ENCODE measurements around the gene TMCO4.

The TMCO4 gene

DNA sequence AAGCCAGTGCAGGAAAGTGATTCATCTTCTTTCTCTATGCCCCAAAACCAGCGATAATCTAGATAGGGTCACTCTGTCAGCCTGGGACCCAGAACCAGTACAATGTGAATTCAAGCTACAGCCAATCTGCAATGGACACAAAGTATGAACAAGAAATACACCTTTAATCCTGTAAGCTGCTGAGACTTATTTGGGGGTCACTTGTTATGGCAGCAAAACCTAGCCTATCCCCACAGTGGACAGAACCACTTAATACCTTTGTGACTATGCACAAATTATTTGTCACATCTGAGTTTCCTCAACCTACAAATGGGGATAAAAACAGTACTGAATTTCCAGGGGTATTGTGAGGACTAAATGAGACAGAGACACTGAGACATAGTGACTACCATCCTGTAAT is 50.0 kb downstream of the TMCO4 start:
- DNase-seq (ENCODE audit: low read depth in 2 of 2): no peak

DNA sequence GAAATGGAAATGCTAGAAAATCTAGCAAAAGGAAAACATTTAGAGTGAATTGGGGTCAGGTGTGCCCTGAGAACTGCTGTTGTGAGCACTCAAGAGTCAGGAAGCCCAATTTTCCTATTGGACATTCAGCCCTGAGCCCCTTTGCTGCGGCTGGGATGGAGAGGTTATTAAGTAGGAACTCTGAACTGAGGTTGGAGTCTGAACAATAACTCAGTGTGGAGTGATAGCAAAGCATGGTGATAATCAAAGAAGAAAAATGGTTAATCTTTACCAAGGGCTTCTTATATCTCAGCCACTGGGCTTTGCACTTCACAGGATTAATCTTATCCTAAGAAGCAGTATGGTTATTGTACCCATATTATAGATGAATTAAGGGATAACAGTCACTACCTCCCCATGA is 52.0 kb downstream of the TMCO4 start:
- no peak for DNase-seq (ENCODE audit: low read depth in 2 of 2)

DNA sequence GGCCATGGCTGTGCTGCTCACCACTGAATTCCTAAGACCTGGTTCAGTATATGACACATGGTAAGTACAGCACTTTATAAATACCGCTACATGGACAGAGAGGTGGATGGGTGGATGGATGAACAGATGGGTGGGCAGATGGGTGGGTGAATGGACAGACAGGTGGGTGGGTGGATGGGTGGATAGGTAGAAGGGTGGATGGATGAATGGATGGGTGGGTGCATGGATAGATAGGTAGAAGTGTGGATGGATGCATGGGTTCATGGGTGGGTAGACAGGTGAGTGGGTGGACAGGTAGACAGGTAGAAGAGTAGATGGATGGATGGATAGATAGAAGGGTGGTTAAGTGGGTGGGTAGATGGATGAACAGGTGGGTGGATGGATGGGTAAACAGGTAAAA is 54.8 kb downstream of the TMCO4 start:
- DNase-seq (ENCODE audit: low read depth in 2 of 2): no peak

DNA sequence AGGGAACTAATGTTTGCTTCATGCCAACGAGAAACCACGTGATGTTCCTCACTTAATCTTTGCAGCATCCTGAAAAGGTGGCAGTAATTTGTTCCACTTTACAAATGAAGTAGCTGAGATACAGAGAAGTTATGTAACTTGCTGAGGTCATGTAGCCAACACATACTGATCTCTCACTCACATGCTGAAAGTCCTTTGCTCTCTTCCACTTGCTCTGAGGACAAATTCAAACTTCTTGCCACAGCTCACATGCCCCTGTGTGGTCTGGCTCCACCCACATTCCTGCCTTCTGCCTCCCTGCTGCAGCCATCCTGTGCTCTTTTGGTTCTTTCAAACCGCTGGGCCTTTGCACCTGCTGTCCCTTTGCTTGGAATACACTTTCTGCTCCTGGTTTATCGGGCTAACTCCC is 55.4 kb downstream of the TMCO4 start:
- DNase-seq (ENCODE audit: low read depth in 2 of 2): no peak

DNA sequence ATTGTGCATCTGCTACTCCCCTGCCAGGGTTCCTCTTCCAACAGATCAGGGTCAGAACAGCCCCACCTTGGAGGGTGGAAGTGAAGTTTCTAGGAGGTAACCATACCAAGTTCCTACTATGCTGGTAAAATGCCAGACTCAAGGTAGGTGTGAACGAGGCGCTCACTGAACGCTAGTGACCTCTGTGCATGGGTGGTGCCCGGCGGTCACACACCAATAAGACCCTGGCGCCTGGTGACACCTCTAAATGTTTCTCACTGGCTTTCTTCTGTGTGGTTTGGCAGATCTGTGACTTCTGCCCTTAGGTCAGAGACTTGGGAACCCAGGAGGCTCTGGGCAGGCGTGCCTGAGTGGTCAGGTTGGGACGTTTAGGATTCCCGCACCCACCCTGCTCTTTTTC is 55.9 kb downstream of the TMCO4 start:
- no peak for DNase-seq (ENCODE audit: low read depth in 2 of 2)

DNA sequence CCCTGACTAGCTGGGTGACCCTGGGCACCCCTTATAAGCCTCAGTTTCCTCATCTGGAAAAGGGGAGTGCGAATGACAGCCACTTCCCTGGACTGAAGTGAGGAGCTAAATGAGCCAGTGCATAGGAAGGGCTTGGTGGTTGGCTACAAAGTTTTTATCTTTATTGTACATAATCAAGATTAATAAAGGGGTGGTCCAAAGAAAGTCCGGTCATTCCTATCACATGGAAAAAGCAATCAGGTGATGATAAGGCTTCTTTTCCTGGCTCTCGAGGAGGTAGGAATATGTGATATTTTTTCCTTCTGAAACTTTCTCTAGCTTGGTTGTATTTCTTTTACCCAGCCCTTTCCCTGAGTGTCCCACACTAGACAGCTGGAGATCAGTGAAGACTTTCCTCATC is 56.5 kb downstream of the TMCO4 start:
- DNase-seq (ENCODE audit: low read depth in 2 of 2): no peak

DNA sequence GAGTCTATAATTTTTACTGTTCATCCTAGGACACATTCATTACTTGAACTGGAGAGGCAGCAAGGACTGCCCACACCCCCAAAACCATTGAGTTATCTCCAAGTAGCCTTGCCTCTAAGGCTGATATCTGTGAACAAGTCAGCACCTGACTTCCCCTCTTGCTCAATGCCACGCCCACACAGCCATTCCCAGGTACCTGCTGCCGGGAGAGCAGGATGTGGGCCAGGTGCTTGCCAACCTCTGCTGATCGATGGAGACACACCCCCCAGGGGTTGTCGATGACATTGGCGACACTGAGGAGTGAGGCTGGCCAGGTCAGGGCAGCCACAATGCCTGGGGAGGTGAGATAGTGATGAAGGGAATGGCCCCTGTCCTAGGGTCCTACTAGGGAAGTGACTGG is 60.1 kb downstream of the TMCO4 start:
- no peak for DNase-seq (ENCODE audit: low read depth in 2 of 2)

DNA sequence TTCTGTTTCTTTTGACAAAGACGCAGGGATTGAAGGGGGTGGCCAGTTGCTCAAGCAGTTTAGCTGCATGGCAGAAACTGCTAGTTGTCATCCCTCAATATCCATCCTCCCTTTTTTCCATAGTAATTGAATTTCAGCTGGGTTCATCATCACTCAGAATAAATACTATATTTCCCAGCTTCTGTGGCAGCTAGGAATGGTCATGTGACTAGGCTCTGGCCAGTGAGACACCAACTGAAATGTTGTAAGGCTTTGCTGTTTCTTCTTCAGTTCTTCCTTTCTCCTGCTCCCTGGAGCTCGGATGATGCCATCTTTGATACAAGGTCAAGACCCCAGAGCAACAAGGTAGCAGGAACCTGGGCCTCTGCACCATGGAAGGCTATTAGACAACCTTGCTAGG is 61.0 kb downstream of the TMCO4 start:
- no peak for DNase-seq (ENCODE audit: low read depth in 2 of 2)

DNA sequence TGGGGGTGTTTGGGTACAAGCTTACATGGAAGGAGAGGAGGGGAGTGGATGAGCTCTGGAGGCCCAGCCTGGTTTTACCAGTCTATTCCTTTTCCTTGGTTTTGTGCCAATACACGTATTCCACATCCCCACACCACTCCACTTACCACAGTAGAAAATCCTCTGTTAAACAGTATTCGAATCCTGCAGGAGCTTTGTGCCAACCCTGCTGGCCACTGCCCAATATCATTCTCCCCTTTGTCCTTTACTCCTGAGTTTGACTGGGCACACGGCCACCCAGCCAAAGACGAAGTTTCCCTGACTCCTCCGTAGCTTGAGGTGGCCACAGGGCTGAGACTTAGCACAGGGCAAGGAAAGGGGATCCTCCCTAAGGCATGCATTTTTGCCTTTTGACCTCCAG is 61.6 kb downstream of the TMCO4 start:
- DNase-seq (ENCODE audit: low read depth in 2 of 2): no peak

DNA sequence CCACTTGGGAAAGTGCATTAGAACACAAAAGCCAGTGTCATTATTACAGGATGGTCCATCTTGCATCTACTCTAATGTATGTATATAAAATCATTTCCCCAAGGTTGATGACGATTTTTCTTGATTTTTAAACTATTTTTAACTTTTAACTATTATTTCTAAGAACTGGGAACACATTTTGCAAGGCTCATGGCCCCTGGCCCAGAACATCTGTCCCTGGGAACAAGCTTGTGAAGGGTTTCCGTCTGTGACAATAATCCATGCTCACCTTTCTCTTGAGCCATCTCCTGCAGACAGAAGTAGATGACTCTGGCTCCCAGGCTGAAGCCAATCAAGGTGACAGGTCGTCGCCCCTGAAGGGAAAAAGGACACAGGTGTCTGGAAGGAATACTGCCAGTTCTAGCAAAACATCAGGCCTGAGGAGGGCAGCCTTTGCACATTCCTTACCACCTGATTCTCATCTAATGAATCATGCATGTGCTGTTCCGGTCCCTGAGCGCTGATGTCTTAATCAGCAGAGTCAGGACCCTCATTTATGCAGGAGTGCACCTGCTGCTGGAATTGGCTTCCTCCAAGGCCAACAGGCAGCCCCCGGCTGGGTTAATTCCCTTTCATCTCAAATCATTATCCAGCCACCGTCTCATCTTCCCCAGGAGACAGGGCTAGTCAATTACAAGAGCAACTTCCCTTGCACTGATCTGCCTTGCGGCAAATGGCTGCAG is 62.5 kb downstream of the TMCO4 start:
- no peak for DNase-seq (ENCODE audit: low read depth in 2 of 2)

DNA sequence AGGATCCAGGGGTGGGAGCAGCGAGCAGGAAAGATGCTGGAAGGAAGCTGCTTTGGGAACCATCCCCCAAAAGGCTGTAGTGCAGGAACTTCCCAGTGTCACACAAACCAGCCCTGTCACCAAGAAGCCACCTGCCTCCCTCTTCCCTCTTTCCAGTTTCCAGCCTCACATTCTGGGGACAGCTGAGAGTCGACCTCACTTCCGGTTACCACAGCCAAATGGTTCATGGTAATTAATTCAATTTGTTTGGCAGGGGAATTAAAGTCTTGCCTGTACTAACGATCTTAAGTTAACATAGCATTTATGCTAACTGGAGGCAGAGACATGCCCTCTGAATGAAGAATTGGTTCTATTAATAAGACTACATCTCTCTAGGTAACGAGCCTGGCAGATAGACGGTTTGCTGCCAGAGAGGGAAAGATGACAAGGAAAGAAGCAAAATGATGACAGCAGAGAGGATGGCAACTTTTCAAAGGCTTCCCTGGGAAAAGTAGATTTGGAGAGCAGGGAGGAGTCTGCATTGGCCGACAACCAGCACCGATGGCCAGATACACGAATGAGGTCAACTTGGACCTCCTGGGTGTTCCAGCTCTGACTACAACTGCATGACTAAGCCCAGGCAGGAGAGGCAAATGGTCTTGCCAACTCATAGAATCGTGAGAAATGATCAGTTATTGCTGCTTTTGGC is 64.1 kb downstream of the TMCO4 start:
- DNase-seq (ENCODE audit: low read depth in 2 of 2): no peak

DNA sequence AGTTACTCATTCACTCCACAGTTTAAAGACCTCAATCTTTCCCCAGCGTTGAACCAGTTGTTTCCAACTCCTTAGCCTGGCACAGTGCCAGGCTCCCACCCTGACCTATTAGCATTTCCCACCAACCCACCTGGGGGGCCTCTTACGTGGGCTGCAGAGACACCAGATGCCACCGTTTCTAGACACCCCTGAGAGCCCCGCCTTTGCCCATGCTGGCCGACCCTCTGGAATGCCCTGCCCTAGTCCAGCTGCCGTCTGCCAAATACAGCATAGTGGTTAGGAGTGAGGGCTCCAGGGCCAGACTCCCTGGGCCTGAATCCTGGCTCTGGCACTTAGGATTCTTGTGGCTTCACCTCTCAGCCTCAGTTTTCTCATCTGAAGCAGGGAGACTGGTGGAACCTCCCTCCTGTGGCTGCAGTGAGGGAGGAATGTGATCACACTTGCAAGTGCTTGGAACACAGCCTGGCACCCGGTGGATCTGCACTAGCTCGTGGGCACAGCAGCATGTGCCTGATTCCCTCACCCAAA is 65.2 kb downstream of the TMCO4 start:
- DNase-seq (ENCODE audit: low read depth in 2 of 2): no peak

DNA sequence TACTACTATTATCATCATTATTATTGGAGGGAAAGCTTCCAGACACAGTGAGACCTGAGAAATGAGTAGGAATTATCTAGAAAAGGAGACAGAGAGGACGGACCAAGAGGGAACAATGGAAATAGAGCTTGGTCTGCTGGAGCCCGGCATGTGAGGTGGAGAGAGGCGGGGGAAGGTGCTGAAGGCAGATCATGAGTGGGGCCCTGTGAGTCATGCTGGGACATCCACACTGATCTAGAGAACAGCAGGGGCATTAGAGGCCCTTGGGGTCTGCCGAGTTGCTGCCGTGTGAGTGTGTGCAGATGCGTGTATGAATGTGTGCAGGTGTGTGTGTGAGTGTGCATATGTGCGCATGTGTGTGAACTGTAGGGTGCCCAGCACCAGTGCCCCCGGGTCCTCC is 65.7 kb downstream of the TMCO4 start:
- no peak for DNase-seq (ENCODE audit: low read depth in 2 of 2)

DNA sequence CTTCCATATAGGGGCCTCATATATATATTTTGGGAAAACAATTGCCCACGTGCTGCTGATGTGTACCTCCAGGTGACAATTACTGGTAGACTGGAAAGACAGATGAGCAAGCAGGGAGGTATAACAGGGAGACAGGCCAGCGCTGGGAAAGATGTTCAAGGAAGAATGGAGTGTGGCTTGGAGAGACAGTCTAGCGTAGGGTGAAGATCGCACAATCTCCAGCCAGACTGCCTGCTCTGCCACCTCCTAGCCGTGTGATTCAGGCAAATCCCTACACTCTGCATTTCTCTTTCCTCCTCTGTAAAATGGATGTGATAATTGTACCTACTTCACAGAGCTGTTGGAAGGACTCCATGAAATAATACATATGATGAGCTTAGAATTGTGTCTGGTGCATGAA is 66.1 kb downstream of the TMCO4 start:
- no peak for DNase-seq (ENCODE audit: low read depth in 2 of 2)

DNA sequence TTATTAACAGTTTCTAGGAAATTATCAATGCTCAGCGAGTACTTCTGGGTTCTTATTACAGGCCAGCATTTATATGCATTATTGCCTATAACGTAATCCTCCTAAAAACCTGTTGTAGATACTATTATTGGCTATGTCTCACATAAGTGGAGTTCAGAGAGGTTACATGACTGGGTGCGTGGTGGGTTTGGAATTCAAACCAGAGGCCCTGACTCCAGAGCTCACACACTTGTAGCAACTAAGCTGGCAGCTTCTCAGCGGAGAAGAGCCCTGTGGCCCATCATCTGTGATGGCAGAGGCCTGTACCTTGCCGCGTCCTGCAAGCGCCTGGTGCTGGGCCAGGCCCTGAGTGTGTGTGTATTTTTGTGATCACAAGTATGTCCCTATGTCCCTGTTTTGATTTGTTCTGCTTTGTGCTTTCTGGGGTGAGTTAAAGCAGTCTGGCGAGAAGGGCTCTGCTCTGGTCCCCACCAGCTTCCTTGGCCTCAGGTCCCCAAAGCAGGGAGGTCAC is 68.3 kb downstream of the TMCO4 start:
- DNase-seq (ENCODE audit: low read depth in 2 of 2): no peak

DNA sequence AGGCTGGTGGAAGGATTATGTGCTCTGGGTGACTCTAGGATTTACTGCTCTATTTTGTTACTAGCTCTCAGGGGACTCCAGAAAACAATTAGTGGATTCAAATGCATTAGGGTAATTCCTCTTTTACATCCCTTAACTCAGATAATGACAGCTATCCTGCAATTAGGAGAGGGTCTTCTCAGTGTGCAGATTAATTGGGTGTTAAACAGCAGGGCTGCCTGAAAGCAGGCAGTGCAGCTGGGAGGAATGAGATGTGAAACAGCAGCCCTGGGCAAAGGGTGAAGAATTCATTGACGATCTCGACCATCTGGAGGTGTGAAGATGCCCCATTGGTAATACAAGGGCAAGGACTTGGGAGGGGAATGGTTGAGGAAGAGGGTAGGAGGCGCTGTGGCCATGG is 68.9 kb downstream of the TMCO4 start:
- DNase-seq (ENCODE audit: low read depth in 2 of 2): no peak

DNA sequence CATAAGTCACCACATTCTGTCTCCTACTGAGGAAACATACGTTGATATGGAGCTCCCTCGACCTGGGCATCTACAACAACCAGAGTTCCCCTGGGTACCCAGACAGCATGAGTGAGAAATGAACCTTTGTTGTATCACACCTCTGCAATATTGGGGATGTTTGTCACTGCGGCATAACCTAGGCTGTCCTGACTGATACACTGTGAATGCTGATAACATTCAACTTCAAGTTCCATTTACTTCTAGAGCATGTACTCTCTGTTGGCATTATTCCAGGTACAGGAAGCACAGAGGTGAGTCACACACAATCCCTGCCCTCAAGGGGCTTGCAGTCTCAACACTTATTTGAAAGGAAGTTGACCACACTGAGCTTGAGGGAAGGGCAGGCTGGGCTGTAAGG is 69.5 kb downstream of the TMCO4 start:
- no peak for DNase-seq (ENCODE audit: low read depth in 2 of 2)

DNA sequence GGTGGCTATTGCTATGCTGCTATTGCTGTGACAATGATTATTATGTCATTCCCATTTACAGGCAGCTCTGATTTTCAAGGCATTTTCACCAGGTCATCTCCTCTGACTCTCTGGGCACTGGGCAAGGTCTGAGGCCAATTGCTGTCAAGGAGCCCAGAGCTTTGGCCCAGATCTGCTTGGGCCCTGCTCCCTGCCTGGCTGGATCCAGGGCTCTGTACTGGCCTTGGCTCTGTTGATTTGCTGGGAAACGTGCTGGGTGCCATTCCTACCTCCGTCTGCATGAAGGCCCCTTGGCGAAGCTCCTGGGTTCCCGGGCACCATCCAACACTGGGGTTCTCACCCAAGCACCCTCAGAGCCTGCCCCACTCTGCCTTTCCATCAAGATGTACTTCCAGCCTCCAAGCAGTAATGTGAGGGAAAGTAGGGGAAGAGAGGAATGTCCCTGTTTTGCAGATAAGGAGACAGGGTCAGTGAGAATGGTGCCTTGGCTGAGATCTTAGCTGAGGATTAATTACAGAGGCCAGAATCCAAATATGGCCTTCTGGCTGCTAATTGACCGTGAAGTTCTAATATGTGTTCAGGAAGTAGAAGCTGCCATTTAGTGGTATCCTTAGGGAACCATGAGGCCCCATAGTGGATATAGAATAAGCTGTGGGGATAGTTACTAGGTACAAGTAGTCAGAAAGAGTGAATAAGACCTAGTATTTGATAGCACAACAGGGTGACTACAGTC is 71.1 kb downstream of the TMCO4 start:
- no peak for DNase-seq (ENCODE audit: low read depth in 2 of 2)

DNA sequence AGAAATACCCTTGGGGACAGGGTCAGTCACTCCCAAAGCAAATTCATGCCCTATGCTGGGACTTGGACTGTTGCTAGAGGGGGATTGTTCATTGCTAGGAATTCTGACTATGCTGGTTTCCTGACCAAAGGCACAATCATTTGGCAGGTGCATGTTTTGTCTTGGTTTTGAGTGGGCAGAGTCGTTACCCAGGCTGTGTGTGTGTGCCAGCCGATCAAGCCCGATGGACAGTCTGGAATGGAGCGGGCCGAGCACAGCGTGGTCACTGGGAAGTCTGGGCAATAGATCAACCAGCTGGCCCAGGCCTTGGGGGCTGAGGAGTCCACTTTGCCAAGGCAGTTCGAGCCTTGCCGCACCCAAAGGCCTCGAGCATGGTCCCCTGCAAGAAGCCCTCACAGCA is 74.1 kb downstream of the TMCO4 start:
- no peak for DNase-seq (ENCODE audit: low read depth in 2 of 2)

DNA sequence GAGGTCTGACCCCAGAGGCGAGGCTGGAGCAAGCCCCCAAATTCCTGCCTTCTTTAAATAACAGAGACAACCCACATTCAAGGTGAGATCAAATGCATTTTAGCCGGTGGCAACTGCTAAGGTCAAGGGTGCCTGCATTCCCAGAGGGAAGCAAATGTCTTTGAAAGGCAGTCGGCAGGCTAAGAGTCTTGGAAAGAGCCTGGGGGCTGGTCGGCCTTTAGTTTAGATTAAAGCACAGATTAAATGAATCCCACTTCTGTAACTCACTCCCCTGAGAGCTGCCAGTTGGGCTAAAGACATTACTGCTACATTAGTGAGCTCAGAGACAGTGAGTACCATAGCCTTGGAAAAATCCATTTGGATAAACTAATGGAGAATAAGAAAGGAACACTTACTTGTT is 75.8 kb downstream of the TMCO4 start:
- no peak for DNase-seq (ENCODE audit: low read depth in 2 of 2)

DNA sequence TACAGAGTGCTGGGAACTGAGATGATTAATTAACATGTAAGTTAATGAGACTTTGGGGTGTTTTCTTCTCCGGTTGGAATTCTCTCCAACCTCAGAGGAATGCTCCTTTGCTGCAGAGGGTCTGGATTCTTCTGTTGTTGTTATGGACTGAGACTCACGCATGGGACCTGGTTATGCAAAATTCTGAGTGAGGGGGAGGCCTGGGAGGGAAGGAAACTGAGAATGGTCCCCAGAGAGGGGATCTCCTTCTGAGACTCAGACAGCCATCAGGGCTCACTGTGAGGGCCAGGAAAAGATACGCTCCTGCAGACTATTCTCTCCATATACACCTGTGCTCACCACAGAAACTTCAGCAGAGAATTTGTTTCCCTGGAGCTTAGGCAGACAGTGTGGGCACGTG is 78.7 kb downstream of the TMCO4 start:
- DNase-seq (ENCODE audit: low read depth in 2 of 2): no peak

DNA sequence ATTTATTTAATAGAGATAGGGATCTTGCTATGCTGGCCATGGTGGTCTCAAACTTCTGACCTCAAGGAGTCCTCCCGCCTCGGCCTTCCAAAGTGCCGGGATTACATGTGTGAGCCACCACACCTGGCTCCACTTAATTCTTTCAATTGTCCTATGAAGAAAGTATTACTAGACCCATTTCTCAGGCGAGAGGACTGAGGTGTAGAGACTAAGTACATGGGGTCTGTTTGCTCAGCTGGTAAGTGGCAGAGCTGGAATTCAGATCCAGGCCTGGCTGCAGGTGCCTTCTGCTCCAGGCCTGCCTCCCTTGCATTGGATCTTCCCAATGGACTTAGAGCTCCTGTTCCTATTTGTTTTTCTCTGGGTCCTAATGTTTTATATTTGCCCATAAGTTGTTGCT is 79.5 kb downstream of the TMCO4 start:
- no peak for DNase-seq (ENCODE audit: low read depth in 2 of 2)

DNA sequence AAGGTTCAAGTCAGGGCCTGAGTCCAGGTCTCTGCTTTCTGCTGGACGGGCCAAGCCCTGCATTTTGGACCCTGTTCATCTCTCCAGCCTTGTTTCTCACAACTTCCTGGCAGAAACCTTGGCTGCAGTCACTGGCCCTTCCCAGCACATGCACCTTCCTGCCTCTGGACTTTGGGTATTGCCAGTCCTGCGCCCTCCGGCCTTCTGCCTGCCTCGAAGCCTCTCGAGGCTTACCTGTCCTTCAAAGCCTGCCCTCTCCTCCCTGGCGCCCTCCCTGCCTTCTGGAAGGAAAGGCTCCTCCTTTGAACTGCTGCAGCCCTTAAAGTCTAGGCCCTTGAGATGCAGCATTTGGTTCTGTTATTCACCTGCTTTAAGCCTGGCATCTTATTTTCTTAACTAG is 82.2 kb downstream of the TMCO4 start:
- no peak for DNase-seq (ENCODE audit: low read depth in 2 of 2)

Data from activated CD4-positive, alpha-beta T cell treated with anti-CD3 and anti-CD28 coated beads for 24 hours (primary cell).